RWPE2 (cell line): ENCODE data around the gene TMEM63A.
"Not testable (repeated sequence)": the region's sequence is repeated elsewhere in the genome, so short reads cannot be mapped to it uniquely, and the experiment has no call there.

Experiments used
- ATAC-seq: fragments of 200-7000 bp; cut with Tn5 transposase; 3 replicates; pipeline ENCODE4 v1.9.1; 2021; ENCODE audit warnings: low read depth
- DNase-seq: peaks from one replicate; pipeline ENCODE4 v3.0.0-alpha.2; 2020; ENCODE audit warnings: low spot score
- H3K27ac ChIP-seq: fragments of 450-650 bp; 2 replicates; pipeline ENCODE4 v1.5.1; 2017; ENCODE audit warnings: mild to moderate bottlenecking; ENCODE audit not compliant: poor library complexity, severe bottlenecking
- H3K27me3 ChIP-seq: fragments of 250-450 bp; sonication (Bioruptor Pico); 2 replicates; pipeline ENCODE4 v1.5.1; 2021; ENCODE audit warnings: mild to moderate bottlenecking, moderate library complexity; ENCODE audit not compliant: insufficient read depth, poor library complexity, severe bottlenecking
- H3K36me3 ChIP-seq: fragments of 250-450 bp; sonication (Bioruptor Pico); 2 replicates; pipeline ENCODE4 v1.5.1; 2020; ENCODE audit warnings: low read depth, mild to moderate bottlenecking, moderate library complexity
- H3K4me1 ChIP-seq: fragments of 250-450 bp; sonication (Bioruptor Pico); 2 replicates; pipeline ENCODE4 v1.5.1; 2021; ENCODE audit warnings: mild to moderate bottlenecking, moderate library complexity; ENCODE audit not compliant: insufficient read depth, poor library complexity, severe bottlenecking
- H3K4me3 ChIP-seq: fragments of 250-450 bp; sonication (Bioruptor Pico); 2 replicates; pipeline ENCODE4 v1.5.1; 2021; ENCODE audit warnings: mild to moderate bottlenecking, moderate library complexity; ENCODE audit not compliant: severe bottlenecking
- H3K9me3 ChIP-seq: fragments of 250-450 bp; sonication (Bioruptor Pico); 2 replicates; pipeline ENCODE4 v1.5.1; 2021; ENCODE audit warnings: mild to moderate bottlenecking, moderate library complexity; ENCODE audit not compliant: severe bottlenecking
- CTCF ChIP-seq: fragments of 450-650 bp; IDR thresholded peaks from one replicate; pipeline ENCODE4 v1.5.1; 2017; ENCODE audit warnings: mild to moderate bottlenecking, moderate library complexity; ENCODE audit not compliant: poor library complexity, severe bottlenecking

The TMEM63A gene

GRCh38 chr1:225888289-225888897 lies 6.2 kb upstream of the TMEM63A start:
- H3K27me3 ChIP-seq: no peaks in the 10 kb centered on the region
- no peaks in the 10 kb centered on the region for H3K36me3 ChIP-seq
- H3K4me3 ChIP-seq: no peak overlapping the region
- TF ChIP-seq CTCF: no peak
- ATAC-seq (no peak), DNase-seq (no peak)
- no peaks in the 10 kb centered on the region for H3K4me1 ChIP-seq
- H3K27ac ChIP-seq: no peak overlapping the region
- no peaks in the 10 kb centered on the region for H3K9me3 ChIP-seq

GRCh38 chr1:225887554-225888288 lies 5.5 kb upstream of the TMEM63A start:
- not testable (repeated sequence) for H3K27ac ChIP-seq, DNase-seq, H3K4me3 ChIP-seq, H3K9me3 ChIP-seq, H3K36me3 ChIP-seq, ATAC-seq, H3K27me3 ChIP-seq, H3K4me1 ChIP-seq

- no peaks in the 10 kb centered on the region for H3K36me3 ChIP-seq
- no peak for TF ChIP-seq CTCF
- H3K27ac ChIP-seq: no peak overlapping the region
- H3K9me3 ChIP-seq: no peaks in the 10 kb centered on the region
- H3K27me3 ChIP-seq: no peaks in the 10 kb centered on the region
- no peak overlapping the region for H3K4me3 ChIP-seq
- ATAC-seq (no peak), DNase-seq (no peak)
- no peaks in the 10 kb centered on the region for H3K4me1 ChIP-seq
Observed at GRCh38 chr1:225887030-225887314, 4.8 kb upstream of the TMEM63A start.

GRCh38 chr1:225886159-225887029 lies 4.2 kb upstream of the TMEM63A start:
- ATAC-seq: no peak
- DNase-seq: no peak
- peaks cover under 1% of the 10 kb centered on the region for H3K4me1 ChIP-seq
- no peaks in the 10 kb centered on the region for H3K9me3 ChIP-seq
- H3K27ac ChIP-seq: no peak overlapping the region
- H3K4me3 ChIP-seq: no peak overlapping the region
- no peaks in the 10 kb centered on the region for H3K36me3 ChIP-seq
- H3K27me3 ChIP-seq: no peaks in the 10 kb centered on the region
- no peak for TF ChIP-seq CTCF

- DNase-seq (no peak), ATAC-seq (no peak)
- no peaks in the 10 kb centered on the region for H3K27me3 ChIP-seq
- H3K9me3 ChIP-seq: no peaks in the 10 kb centered on the region
- TF ChIP-seq CTCF: no peak
- H3K4me1 ChIP-seq: peaks cover 2% of the 10 kb centered on the region
- H3K4me3 ChIP-seq: no peak overlapping the region
- H3K36me3 ChIP-seq: no peaks in the 10 kb centered on the region
- H3K27ac ChIP-seq: no peak overlapping the region
Observed at GRCh38 chr1:225885336-225885735, 3.2 kb upstream of the TMEM63A start.
